NCI-H2196 (cell line): ENCODE results near the gene TFPI.

Experiments used
- DNase-seq: peaks from one replicate; lab custom pipeline; 2025; ENCODE audit not compliant: unreplicated experiment; lab: John Stamatoyannopoulos, UW

TFPI gene

GRCh38 chr2:187470698-187471097 lies 83.5 kb downstream of the TFPI start:
- DNase-seq = no peak

DNA sequence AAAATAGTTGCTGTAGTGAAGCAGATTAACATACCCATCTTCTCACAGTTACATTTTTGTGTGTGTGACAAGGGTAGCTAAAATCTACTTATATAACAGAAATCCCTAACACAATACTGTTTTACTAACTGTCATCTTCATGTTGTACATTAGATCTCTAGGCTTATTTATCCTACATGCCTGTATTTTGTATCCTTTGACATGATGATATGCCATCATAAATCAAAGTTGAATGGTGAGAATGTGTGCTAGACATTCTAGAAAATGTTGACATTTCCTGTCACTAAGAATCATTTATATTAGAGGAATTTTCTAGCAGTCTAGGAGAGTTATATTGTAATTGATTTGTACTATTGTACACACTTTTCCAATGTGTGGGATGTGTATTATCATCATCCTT lies 84.7 kb downstream of the TFPI start:
- no peak for DNase-seq

- no peak for DNase-seq
Measured at GRCh38 chr2:187468262-187468661, 86.0 kb downstream of the TFPI start.

GRCh38 chr2:187466129-187466792 lies 88.0 kb downstream of the TFPI start:
- DNase-seq = no peak

GRCh38 chr2:187462839-187463238 lies 91.4 kb downstream of the TFPI start:
- DNase-seq = no peak

GRCh38 chr2:187461294-187462261 lies 92.7 kb downstream of the TFPI start:
- no peak for DNase-seq

DNA sequence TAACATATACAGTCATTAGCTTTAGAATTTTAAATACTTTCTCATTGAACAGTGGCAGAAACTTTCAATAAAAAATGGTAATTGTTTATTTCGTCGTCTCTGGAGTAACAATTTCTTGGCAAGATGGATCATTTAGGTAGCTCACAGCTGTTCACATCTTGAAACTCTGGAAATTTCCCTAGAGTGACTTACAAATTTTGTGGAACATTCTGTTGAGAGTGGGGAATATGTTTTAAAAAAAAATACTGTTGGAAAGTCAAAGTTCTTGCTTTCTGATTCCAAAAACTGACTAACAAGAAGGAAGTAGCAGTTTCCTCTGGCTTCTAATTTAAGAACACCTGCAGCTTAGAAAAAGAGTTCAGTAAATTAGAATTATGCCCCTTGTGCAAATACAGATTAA lies 95.0 kb downstream of the TFPI start:
- no peak for DNase-seq

GRCh38 chr2:187453078-187453641 lies 101.1 kb downstream of the TFPI start:
- DNase-seq = no peak

DNA sequence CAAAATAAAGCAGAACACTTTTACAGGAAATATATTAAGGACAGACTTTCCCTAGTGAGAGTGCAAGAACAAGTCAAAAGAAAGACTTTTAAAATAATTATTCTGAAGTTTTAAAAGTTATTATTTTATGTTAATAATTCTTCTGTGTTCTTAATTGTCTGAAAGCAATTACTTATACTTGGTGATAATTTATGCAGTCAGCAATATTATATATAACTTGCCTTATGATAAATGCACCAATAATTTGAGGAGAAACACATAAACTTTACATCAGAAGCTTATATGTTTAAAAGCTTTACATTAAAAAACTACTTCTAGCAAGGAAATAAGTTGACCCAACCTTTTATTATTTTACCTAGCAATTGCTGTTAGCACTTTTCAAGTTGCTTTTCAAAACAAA lies 102.7 kb downstream of the TFPI start:
- DNase-seq = no peak

GRCh38 chr2:187447336-187447735 lies 106.9 kb downstream of the TFPI start:
- DNase-seq = no peak

DNA sequence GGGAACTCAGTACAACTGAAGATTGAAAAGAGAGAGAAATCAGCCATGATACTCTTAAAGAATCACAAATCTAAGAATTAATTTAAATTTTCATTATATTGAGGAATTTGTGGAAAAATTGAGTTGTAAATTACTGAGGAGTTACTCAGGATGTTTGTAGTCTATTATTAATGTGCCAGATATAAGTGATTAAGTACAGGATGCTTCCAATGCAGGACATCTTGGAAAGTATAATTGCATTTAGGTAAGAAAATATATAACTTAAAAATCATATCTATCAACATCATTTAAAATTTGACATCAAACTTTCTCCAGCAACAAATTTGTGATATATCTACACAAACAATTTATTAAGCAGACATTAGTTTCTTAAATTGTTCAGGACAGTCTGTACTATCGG lies 107.5 kb downstream of the TFPI start:
- no peak for DNase-seq

DNA sequence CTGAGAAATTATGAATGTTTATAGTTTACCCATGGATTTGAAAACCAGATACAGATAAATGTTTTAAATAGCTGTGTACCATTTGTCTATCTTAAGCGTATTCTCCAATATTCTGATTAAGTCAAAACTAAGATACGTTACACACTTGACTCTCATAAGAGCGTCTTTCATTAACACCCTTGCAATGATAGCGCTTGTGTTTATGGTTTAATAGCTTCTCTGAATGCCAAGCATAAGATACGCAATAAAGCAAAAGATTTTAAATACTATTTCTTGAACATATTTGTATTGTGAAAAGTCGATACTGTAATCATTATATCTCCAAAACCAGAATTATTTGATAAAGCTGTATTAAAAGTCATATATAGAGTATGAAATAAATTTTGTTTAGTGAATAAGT lies 109.2 kb downstream of the TFPI start:
- DNase-seq = no peak

DNA sequence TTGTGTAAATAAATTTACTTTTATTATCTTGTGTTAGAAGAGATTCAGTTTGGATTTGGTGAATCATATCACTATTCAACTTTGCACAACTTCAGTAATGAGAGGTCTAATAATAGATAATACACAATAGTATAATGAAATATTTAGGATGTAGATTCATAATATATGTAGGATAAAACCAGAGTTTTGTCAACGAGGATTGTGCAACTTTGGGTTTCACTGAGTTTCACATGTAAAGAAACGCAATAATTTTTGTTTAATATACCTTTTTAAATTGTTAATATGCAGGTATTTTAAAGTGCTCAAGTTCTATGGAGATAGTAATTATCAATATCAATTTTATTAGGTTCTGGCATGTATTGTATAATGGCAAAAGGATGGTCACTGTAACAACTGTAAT lies 111.5 kb downstream of the TFPI start:
- DNase-seq = no peak

DNA sequence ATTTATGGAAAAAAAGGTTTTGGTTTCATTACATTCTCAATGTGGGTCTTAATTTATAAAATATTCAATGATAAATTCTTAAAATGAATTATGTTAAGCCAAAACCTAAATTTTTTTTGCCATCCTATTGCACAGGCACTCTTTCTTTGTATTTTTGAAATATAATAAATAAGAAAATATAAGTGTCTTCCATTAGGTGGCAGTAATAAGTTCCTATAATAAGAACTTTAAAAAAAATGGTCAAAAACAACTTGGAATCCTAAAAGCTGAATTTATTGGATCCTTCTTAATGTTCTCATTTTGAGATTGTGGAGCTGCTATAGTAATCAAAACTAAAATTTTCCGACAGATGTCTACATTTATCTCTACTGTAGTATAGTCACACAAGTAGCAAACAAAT lies 111.9 kb downstream of the TFPI start:
- DNase-seq = no peak

GRCh38 chr2:187440101-187440675 lies 114.0 kb downstream of the TFPI start:
- DNase-seq = no peak

GRCh38 chr2:187438455-187438854 lies 115.8 kb downstream of the TFPI start:
- DNase-seq = no peak

GRCh38 chr2:187435756-187436155 lies 118.5 kb downstream of the TFPI start:
- no peak for DNase-seq

DNA sequence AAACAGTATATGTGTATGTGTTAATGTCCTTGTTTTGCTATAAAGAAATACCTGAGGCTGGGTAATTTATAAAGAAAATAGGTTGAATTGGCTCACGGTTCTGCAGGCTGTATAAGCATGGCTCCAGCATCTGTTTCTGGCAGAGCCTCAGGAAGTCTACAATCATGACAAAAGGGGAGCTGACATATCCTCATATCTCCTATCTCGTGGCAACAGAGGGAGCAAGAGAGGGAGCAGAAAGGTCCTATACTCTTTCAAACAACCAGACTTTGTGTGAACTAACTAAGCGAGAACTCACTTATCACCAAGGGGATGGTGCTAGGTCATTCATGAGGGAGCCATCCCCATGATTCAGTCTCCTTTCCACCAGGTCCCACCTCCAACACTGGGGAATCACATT lies 119.2 kb downstream of the TFPI start:
- no peak for DNase-seq

DNA sequence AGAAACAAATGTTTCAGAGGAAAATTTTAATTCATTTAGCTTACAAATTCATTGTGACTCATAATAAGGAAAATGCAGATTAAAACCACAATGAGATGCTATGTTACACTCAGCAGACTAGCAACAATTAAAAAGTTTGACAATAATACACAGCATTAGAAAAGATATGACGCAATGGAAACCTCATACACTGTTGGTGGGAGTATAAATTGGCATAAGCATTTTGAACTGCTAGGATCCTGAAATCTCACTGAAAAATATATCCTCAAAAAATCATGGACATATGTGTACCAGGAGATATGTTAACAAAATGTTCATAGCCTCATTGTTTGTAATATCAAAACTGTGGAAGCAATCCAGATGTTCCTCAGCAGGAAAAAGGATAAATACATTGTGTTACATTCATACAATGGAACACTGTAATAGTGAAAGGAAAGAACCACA lies 119.9 kb downstream of the TFPI start:
- DNase-seq = no peak

DNA sequence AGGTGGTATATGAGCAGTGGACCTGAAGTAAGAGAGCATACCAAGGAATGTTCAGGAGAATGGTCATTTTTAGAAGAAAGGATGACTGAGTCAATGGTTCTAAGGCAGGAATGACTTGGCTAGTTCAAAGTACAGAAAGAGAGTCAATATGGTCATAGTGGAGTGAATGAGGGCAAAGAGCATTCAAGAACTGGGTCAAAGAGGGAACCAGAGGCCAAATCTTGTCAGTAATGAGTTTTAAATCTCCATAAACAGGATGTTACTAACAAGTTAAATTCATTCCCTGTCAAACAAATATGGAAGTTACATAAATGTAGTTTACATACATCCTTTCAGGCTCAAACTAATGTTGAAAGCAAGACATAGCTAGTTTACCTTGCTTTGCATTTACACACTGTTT lies 122.3 kb downstream of the TFPI start:
- DNase-seq = no peak

- DNase-seq = no peak
Measured at GRCh38 chr2:187429989-187430388, 124.2 kb downstream of the TFPI start.

- DNase-seq = no peak
Measured at GRCh38 chr2:187424146-187424545, 130.1 kb downstream of the TFPI start.
